ENCODE data around the gene KCNJ10.

The KCNJ10 gene

DNA sequence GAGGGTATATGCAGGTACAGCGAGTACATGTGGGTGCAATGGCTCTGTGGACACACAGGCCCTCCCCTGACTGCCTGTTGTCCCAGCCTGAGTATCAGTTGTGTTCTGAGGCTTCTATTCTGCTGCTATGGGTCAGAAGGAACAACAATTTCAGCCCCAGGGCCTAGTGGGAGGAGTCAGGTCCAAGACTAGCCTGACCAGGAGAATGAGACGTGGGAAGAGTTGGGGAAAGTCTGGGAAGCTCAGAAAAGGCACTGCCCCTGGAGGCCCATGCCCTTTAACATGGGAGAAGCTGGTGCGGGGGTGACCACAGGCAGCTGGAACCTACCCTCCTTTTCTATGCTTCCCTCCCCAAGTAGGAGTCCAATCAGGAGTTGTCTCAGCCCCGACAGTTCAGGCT, 20.8 kb upstream of the KCNJ10 start:
- DNase-seq (ENCODE audit: low read depth, low spot score), result no peak
- no peak overlapping the region for H3K4me3 ChIP-seq (ENCODE audit: low read depth, low read length)
- TF ChIP-seq, protein P1, sequence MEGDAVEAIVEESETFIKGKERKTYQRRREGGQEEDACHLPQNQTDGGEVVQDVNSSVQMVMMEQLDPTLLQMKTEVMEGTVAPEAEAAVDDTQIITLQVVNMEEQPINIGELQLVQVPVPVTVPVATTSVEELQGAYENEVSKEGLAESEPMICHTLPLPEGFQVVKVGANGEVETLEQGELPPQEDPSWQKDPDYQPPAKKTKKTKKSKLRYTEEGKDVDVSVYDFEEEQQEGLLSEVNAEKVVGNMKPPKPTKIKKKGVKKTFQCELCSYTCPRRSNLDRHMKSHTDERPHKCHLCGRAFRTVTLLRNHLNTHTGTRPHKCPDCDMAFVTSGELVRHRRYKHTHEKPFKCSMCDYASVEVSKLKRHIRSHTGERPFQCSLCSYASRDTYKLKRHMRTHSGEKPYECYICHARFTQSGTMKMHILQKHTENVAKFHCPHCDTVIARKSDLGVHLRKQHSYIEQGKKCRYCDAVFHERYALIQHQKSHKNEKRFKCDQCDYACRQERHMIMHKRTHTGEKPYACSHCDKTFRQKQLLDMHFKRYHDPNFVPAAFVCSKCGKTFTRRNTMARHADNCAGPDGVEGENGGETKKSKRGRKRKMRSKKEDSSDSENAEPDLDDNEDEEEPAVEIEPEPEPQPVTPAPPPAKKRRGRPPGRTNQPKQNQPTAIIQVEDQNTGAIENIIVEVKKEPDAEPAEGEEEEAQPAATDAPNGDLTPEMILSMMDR (IDR thresholded peaks at IDR 0.05; ENCODE audit: low read depth, low read length), result no peak
- in situ Hi-C loops (cut with HindIII; ENCODE audit: low sequenced_read_pairs), result no loop called here

- TF ChIP-seq, protein P1 (IDR thresholded peaks at IDR 0.05; ENCODE audit: low read depth, low read length), result no peak
- H3K4me3 ChIP-seq (ENCODE audit: low read depth, low read length), result no peak overlapping the region
- in situ Hi-C loops (cut with HindIII; ENCODE audit: low sequenced_read_pairs), result no loop called here
- DNase-seq (ENCODE audit: low read depth, low spot score), result no peak
Measured at GRCh38 chr1:160089883-160090282, 19.9 kb upstream of the KCNJ10 start.

DNA sequence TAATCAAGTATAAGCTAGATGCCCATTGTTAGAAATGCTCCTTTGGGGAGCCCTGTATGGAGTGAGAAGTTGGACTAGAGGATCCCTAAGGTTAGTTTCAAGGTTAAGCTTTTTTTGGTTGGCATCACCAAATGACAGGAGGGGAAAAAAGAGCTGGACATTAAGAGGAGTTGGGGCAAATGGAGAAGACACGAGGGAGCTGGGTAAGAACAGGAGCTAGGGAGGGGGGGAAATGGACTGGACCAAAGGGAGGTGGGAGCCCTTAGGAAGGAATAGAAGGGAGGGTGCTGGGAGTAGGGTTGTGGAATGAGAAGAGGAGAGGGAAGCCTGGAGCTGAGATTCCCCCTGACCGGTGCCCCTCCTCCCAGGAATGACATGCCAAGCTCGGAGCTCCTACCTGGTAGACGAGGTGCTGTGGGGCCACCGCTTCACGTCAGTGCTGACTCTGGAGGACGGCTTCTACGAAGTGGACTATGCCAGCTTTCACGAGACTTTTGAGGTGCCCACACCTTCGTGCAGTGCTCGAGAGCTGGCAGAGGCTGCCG, 17.2 kb upstream of the KCNJ10 start:
- no peak for DNase-seq (ENCODE audit: low read depth, low spot score)
- H3K4me3 ChIP-seq (ENCODE audit: low read depth, low read length), result no peak overlapping the region
- TF ChIP-seq, protein P1 (IDR thresholded peaks at IDR 0.05; ENCODE audit: low read depth, low read length), result no peak
- in situ Hi-C loops (cut with HindIII; ENCODE audit: low sequenced_read_pairs), result no loop called here

GRCh38 chr1:160086456-160086892, 16.5 kb upstream of the KCNJ10 start:
- TF ChIP-seq, protein P1 (IDR thresholded peaks at IDR 0.05; ENCODE audit: low read depth, low read length), result no peak
- in situ Hi-C loops (cut with HindIII; ENCODE audit: low sequenced_read_pairs), result no loop called here
- no peak for DNase-seq (ENCODE audit: low read depth, low spot score)
- H3K4me3 ChIP-seq (ENCODE audit: low read depth, low read length), result no peak overlapping the region

GRCh38 chr1:160085686-160086455, 15.9 kb upstream of the KCNJ10 start:
- DNase-seq (ENCODE audit: low read depth, low spot score), result peak; percentile 70
- in situ Hi-C loops (cut with HindIII; ENCODE audit: low sequenced_read_pairs), result no loop called here
- no peak overlapping the region for H3K4me3 ChIP-seq (ENCODE audit: low read depth, low read length)
- TF ChIP-seq, protein P1 (IDR thresholded peaks at IDR 0.05; ENCODE audit: low read depth, low read length), result peak; percentile 95

GRCh38 chr1:160084771-160085321, 14.9 kb upstream of the KCNJ10 start:
- no peak overlapping the region for H3K4me3 ChIP-seq (ENCODE audit: low read depth, low read length)
- TF ChIP-seq, protein P1 (IDR thresholded peaks at IDR 0.05; ENCODE audit: low read depth, low read length), result no peak
- in situ Hi-C loops (cut with HindIII; ENCODE audit: low sequenced_read_pairs), result no loop called here
- no peak for DNase-seq (ENCODE audit: low read depth, low spot score)

Measured in astrocyte of the spinal cord (primary cell).